ENCODE results near the gene NANS.

DNA sequence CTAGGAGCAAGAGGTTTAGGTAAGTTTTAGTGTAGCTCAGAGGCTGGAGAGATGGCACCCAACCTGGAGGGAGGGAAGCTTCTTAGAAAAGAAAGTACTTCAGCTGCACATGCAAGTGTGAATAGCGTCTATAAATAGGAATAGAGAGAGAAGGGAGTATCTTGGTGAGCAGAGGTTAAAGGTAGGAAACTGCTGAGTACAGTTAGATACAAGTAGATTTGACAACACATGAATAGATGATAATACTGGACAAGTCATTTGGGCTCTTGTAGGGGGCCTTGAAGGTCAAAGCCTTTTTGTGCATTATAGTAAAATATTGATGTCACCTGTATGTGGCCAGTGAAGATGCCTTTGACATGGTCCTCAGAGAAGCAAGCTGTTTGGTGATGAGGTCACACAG is 39.2 kb upstream of the NANS start:
- TF ChIP-seq CTCF (IDR thresholded peaks at IDR 0.05 in 4 of 5, conservative IDR thresholded peaks at IDR 0.05 in 1 of 5) (no peak), POLR2A (IDR thresholded peaks at IDR 0.05) (no peak)
